Activated naive CD8-positive, alpha-beta T cell (primary cell): Measurements from ENCODE around the gene ERV3-1.
"Not testable (repeated sequence)": the region's sequence is repeated elsewhere in the genome, so short reads cannot be mapped to it uniquely, and the experiment has no call there.

Experiments
- H3K27ac Mint-ChIP-seq: one replicate; pipeline ENCODE4 v1.8.0; 2021; ENCODE audit warnings: mixed read lengths
- H3K27me3 Mint-ChIP-seq: one replicate; pipeline ENCODE4 v1.8.0; 2021; ENCODE audit warnings: mixed read lengths
- H3K36me3 Mint-ChIP-seq: one replicate; pipeline ENCODE4 v1.8.0; 2021; ENCODE audit warnings: mixed read lengths
- H3K4me1 Mint-ChIP-seq: one replicate; pipeline ENCODE4 v1.8.0; 2021; ENCODE audit warnings: low read depth, mixed read lengths
- H3K4me3 Mint-ChIP-seq: one replicate; pipeline ENCODE4 v1.8.0; 2021; ENCODE audit warnings: mild to moderate bottlenecking, mixed read lengths
- H3K9me3 Mint-ChIP-seq: one replicate; pipeline ENCODE4 v1.8.0; 2021; ENCODE audit warnings: low read depth, mixed read lengths

The ERV3-1 gene

GRCh38 chr7:64990216-64990615 is 16.3 kb downstream of the ERV3-1 start:
- Mint-ChIP-seq H3K9me3 (peaks cover 46% of the 10 kb centered on the region), H3K27me3 (no peaks in the 10 kb centered on the region), H3K4me1 (no peaks in the 10 kb centered on the region), H3K27ac (no peak overlapping the region), H3K4me3 (no peak overlapping the region), H3K36me3 (peaks cover 51% of the 10 kb centered on the region)

- H3K9me3 Mint-ChIP-seq, result peaks cover 57% of the 10 kb centered on the region
- H3K36me3 Mint-ChIP-seq, result peaks cover 59% of the 10 kb centered on the region
- no peaks in the 10 kb centered on the region for H3K27me3 Mint-ChIP-seq
- H3K4me3 Mint-ChIP-seq, result no peak overlapping the region
- no peak overlapping the region for H3K27ac Mint-ChIP-seq
- H3K4me1 Mint-ChIP-seq, result no peaks in the 10 kb centered on the region
These were observed 27.8 kb downstream of the ERV3-1 start for GRCh38 chr7:64978497-64979203.

DNA sequence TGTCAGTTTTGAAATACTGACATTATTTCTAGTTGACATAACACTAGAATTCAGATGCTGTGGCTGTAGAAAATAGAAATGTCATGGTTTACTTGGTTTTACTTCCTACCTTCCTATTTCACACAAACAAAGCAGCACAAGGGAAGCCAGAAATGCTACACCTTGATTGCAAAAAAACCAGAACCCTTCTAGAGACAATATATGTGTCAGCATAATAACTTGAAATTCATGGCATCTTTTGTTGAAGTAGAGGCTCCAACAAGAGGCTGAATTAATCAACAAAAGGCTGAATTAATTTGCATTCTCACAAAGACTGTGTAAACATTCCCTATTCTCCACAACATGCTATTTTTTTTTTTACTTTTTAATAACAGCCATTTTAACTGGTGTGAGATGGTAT is 40.9 kb downstream of the ERV3-1 start:
- H3K4me3 Mint-ChIP-seq, result no peak overlapping the region
- no peak overlapping the region for H3K27ac Mint-ChIP-seq
- H3K27me3 Mint-ChIP-seq, result peaks cover 3% of the 10 kb centered on the region
- peaks cover 6% of the 10 kb centered on the region for H3K36me3 Mint-ChIP-seq
- no peaks in the 10 kb centered on the region for H3K4me1 Mint-ChIP-seq
- peaks cover 8% of the 10 kb centered on the region for H3K9me3 Mint-ChIP-seq

- no peaks in the 10 kb centered on the region for H3K9me3 Mint-ChIP-seq
- no peaks in the 10 kb centered on the region for H3K4me1 Mint-ChIP-seq
- H3K36me3 Mint-ChIP-seq, result no peaks in the 10 kb centered on the region
- no peak overlapping the region for H3K4me3 Mint-ChIP-seq
- no peak overlapping the region for H3K27ac Mint-ChIP-seq
- H3K27me3 Mint-ChIP-seq, result peaks cover 11% of the 10 kb centered on the region
These were observed 47.3 kb downstream of the ERV3-1 start for GRCh38 chr7:64959072-64959747.

- no peaks in the 10 kb centered on the region for H3K36me3 Mint-ChIP-seq
- H3K4me3 Mint-ChIP-seq, result no peak overlapping the region
- peaks cover 23% of the 10 kb centered on the region for H3K27me3 Mint-ChIP-seq
- peaks cover 3% of the 10 kb centered on the region for H3K4me1 Mint-ChIP-seq
- H3K9me3 Mint-ChIP-seq, result no peaks in the 10 kb centered on the region
- H3K27ac Mint-ChIP-seq, result no peak overlapping the region
These were observed 55.1 kb downstream of the ERV3-1 start for GRCh38 chr7:64951250-64951848.

DNA sequence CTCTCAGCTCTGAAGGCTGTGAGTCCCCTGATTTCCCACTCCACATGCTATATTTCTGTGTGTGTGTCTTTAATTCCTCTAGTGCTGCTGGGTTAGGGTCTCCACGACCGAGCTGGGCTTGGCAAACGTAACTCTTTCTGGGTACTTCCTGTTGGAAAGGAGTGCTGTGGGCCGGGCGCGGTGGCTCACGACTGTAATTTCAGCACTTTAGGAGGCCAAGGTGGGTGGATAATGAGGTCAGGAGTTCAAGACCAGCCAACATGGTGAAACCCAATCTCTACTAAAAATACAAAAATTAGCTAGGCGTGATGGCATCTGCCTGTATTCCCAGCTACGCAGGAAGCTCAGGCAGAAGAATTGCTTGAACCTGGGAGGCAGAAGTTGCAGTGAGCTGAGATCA is 55.8 kb downstream of the ERV3-1 start:
- not testable (repeated sequence) for H3K4me3 Mint-ChIP-seq, H3K9me3 Mint-ChIP-seq, H3K36me3 Mint-ChIP-seq, H3K4me1 Mint-ChIP-seq, H3K27ac Mint-ChIP-seq
- H3K27me3 Mint-ChIP-seq, result peaks cover 29% of the 10 kb centered on the region

DNA sequence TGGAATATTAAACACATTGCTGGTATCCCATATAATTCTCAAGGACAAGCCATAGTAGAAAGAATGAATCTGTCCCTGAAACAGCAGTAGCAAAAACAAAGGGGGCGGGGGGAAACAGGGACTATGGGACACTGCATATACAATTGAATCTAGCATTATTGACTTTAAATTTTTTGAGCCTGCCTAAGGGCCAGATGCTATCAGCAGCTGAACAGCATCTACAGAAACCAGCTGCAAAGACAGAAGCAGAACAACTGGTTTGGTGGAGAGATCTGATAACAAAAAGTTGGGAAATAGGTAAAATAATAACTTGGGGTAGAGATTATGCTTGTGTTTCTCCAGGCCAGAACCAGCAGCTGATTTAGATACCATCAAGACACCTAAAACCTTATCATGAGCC is 57.7 kb downstream of the ERV3-1 start:
- H3K27me3 Mint-ChIP-seq, result peaks cover 34% of the 10 kb centered on the region
- H3K4me1 Mint-ChIP-seq, H3K4me3 Mint-ChIP-seq, H3K27ac Mint-ChIP-seq, H3K36me3 Mint-ChIP-seq, H3K9me3 Mint-ChIP-seq: not testable (repeated sequence)

- Mint-ChIP-seq H3K36me3 (no peaks in the 10 kb centered on the region), H3K9me3 (no peaks in the 10 kb centered on the region), H3K27me3 (peaks cover 34% of the 10 kb centered on the region), H3K4me3 (peak overlapping the region; percentile 40), H3K27ac (no peak overlapping the region), H3K4me1 (peaks cover 3% of the 10 kb centered on the region)
These were observed 59.1 kb downstream of the ERV3-1 start for GRCh38 chr7:64947252-64948000.

- no peaks in the 10 kb centered on the region for H3K36me3 Mint-ChIP-seq
- H3K27ac Mint-ChIP-seq, result no peak overlapping the region
- H3K27me3 Mint-ChIP-seq, result peaks cover 34% of the 10 kb centered on the region
- no peak overlapping the region for H3K4me3 Mint-ChIP-seq
- H3K9me3 Mint-ChIP-seq, result no peaks in the 10 kb centered on the region
- peaks cover 3% of the 10 kb centered on the region for H3K4me1 Mint-ChIP-seq
These were observed 59.7 kb downstream of the ERV3-1 start for GRCh38 chr7:64946772-64947171.

- H3K27ac Mint-ChIP-seq, result no peak overlapping the region
- peaks cover 3% of the 10 kb centered on the region for H3K4me1 Mint-ChIP-seq
- H3K4me3 Mint-ChIP-seq, result no peak overlapping the region
- H3K9me3 Mint-ChIP-seq, result no peaks in the 10 kb centered on the region
- peaks cover 32% of the 10 kb centered on the region for H3K27me3 Mint-ChIP-seq
- no peaks in the 10 kb centered on the region for H3K36me3 Mint-ChIP-seq
These were observed 60.8 kb downstream of the ERV3-1 start for GRCh38 chr7:64945503-64946175.

- H3K9me3 Mint-ChIP-seq, result not testable (repeated sequence)
These were observed 61.6 kb downstream of the ERV3-1 start for GRCh38 chr7:64944667-64945502.

More at GRCh38 chr7:64944667-64945502, 61.6 kb downstream of the ERV3-1 start:
- H3K27me3 Mint-ChIP-seq, result peaks cover 30% of the 10 kb centered on the region
- H3K4me1 Mint-ChIP-seq, H3K36me3 Mint-ChIP-seq, H3K27ac Mint-ChIP-seq, H3K4me3 Mint-ChIP-seq: not testable (repeated sequence)
